K562 (cell line): ENCODE results near the gene E2F2. TPM values are rescaled to one million over a fixed set of nuclear protein-coding genes. Genes with fewer than 3 reads are reported as not detected.

Source experiments
- BCOR ChIP-seq: fragments of 450-650 bp; IDR thresholded peaks from 2 replicates; pipeline ENCODE4 v1.6.1; 2016
- ETS2 ChIP-seq: IDR thresholded peaks from 2 replicates; pipeline ENCODE4 v1.6.1; 2016; ENCODE audit warnings: borderline replicate concordance, missing genetic modification characterization, mild to moderate bottlenecking, moderate library complexity, missing compliant biosample characterization; ENCODE audit not compliant: poor library complexity, severe bottlenecking
- ETV5 ChIP-seq: sonication (generic); formaldehyde crosslinking; IDR thresholded peaks from 2 replicates; pipeline ENCODE4 v1.4.0; 2020; ENCODE audit warnings: low read depth, mild to moderate bottlenecking, missing genetic modification reagents
- NR3C1 ChIP-seq: sonication (generic); formaldehyde crosslinking; IDR thresholded peaks from 2 replicates; pipeline ENCODE4 v1.8.1; 2022; ENCODE audit warnings: missing genetic modification reagents
- ZNF780A ChIP-seq: fragments of 250-450 bp; sonication (Bioruptor Pico); IDR thresholded peaks from 2 replicates; pipeline ENCODE4 v1.5.0; 2021; ENCODE audit warnings: mild to moderate bottlenecking
- polyA plus RNA-seq, 8 experiments: library from polyadenylated mRNA; depleted of rRNA in 4 of 8; stranded (reverse) in 5 of 8; unstranded in 3 of 8; fragments of >200 nt; fragmentation: Nextera tagmentation in 2 of 8; fragmentation: Illumina TruSeq in 1 of 8; extraction: Ambion mirVana in 2 of 8; extraction: Trizol in 1 of 8; gene quantifications; 2 replicates each; pipeline versions ENCODE4 v1.2.1 to v1.2.3, GENCODE V29; 2011 to 2014; ENCODE audit warnings: inconsistent platforms in 1 of 8, missing spikeins in 1 of 8
- total RNA-seq, 7 experiments: library from RNA; depleted of rRNA in 6 of 7; stranded (reverse); fragments of >200 nt in 6 of 7; fragmentation: Illumina TruSeq in 2 of 7; extraction: Trizol in 2 of 7; gene quantifications; 2 replicates each; pipeline versions ENCODE4 v1.2.1 to v1.2.3, GENCODE V29; 2011 to 2021; ENCODE audit warnings: low replicate concordance in 1 of 7
- TF ChIP-seq, protein P1 (sequence below): fragments of 250-450 bp; sonication (Bioruptor Pico); IDR thresholded peaks from 2 replicates; pipeline ENCODE4 v1.5.0; 2021; ENCODE audit warnings: mild to moderate bottlenecking, moderate library complexity
- TF ChIP-seq, protein P2 (sequence below), 2 experiments: IDR thresholded peaks; 2 replicates each; pipeline ENCODE4 v1.6.1; 2012; ENCODE audit warnings: improper control_type of control experiment in 2 of 2, low read depth in 2 of 2, low read length in 2 of 2, borderline replicate concordance in 1 of 2
- TF ChIP-seq, protein P3 (sequence below), 2 experiments: fragments of 450-650 bp in 1 of 2; sonication (generic) in 1 of 2; formaldehyde crosslinking; conservative IDR thresholded peaks; 2 replicates each; pipeline versions ENCODE4 v1.4.0 to v1.8.1; 2020 to 2022; ENCODE audit warnings: mild to moderate bottlenecking in 1 of 2, missing genetic modification reagents in 1 of 2

The E2F2 gene
- total and polyA plus RNA-seq, 9 of the 15 experiments (the other 6 are each of a cell fraction or from before 2014, with no cell fraction given), result 3.1 to 25.3 (median 11.4) TPM

- TF ChIP-seq ETS2 (no peak), ZNF780A (CRISPR knock-in tag) (no peak), NR3C1 (CRISPR knock-in tag) (no peak), BCOR (peak; percentile 77; the same call in 1 of the 2 replicates), ETV5 (no peak)
- TF ChIP-seq, protein P1, sequence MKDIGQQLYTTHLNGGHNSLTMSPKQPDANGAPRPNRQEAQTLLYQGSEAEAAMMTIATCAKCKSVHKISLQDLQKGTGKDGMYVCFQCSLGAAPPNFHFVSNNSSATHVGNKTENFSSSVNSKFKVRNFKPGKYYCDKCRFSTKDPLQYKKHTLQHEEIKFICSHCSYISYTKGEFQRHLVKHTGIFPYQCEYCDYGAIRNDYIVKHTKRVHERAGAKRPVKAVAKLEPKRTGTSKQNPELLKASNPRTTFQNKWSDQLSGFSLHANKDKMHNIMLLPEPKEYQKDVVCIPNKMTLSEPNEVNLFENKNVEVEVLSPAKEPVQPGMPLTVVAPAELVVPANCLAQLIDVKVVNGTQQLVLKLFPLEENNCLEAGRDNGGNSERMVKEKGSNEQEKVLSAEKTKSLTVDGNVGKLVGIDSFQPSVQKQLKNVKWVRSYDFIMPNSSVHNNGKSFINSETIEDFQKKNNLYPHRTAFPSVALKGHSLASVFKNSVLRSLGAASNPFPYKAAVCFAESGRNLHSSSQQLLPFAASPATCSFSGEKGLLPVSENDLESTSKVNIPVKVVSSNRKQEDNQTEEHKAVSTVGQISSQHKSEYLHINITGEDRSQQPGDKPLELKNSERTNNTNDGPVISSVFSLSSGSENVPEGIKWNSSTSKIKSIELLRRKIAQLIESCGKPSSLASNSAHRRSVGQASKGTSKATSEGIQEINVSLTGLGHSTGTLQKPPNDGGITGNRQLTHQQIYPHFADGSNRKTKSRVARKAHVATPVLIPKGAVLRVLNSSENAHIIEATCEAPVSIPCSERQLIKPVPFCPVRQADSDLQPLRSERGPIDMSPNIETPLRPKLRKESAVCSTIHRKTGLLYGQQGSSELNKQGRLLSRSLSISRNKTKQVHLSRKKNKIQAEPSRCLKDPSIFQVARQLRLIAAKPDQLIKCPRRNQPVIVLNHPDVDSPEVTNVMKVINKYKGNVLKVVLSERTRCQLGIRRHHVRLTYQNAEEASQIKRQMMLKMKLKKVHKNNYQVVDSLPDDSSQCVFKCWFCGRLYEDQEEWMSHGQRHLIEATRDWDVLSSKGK, result no peak
- TF ChIP-seq, protein P2, sequence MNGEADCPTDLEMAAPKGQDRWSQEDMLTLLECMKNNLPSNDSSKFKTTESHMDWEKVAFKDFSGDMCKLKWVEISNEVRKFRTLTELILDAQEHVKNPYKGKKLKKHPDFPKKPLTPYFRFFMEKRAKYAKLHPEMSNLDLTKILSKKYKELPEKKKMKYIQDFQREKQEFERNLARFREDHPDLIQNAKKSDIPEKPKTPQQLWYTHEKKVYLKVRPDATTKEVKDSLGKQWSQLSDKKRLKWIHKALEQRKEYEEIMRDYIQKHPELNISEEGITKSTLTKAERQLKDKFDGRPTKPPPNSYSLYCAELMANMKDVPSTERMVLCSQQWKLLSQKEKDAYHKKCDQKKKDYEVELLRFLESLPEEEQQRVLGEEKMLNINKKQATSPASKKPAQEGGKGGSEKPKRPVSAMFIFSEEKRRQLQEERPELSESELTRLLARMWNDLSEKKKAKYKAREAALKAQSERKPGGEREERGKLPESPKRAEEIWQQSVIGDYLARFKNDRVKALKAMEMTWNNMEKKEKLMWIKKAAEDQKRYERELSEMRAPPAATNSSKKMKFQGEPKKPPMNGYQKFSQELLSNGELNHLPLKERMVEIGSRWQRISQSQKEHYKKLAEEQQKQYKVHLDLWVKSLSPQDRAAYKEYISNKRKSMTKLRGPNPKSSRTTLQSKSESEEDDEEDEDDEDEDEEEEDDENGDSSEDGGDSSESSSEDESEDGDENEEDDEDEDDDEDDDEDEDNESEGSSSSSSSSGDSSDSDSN (IDR thresholded peaks at IDR 0.05; ENCODE audit: borderline replicate concordance in 1 of 2, low read depth in 2 of 2, low read length in 2 of 2), result no peak
- TF ChIP-seq, protein P3, sequence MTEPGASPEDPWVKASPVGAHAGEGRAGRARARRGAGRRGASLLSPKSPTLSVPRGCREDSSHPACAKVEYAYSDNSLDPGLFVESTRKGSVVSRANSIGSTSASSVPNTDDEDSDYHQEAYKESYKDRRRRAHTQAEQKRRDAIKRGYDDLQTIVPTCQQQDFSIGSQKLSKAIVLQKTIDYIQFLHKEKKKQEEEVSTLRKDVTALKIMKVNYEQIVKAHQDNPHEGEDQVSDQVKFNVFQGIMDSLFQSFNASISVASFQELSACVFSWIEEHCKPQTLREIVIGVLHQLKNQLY (CRISPR knock-in tag; conservative IDR thresholded peaks at IDR 0.05), result no peak
These were observed 58.5 kb downstream of the E2F2 start (continued) for GRCh38 chr1:23472351-23473036.
